Mesenchymal stem cell (in vitro differentiated cells and primary cell): ENCODE measurements around the gene ATCAY.
"Not testable (repeated sequence)": the region's sequence is repeated elsewhere in the genome, so short reads cannot be mapped to it uniquely, and the experiment has no call there.

Experiments used
- DNase-seq: peaks from one replicate; pipeline ENCODE4 v3.0.0-alpha.2; 2013
- H2AFZ ChIP-seq: one replicate; pipeline ENCODE4 v1.6.1; 2013; ENCODE audit warnings: low read depth, mild to moderate bottlenecking, control low read depth, inconsistent platforms, low read length, moderate library complexity
- H2AK5ac ChIP-seq: 2 replicates; pipeline ENCODE4 v1.6.1; 2013; ENCODE audit warnings: low read length, moderate library complexity, mild to moderate bottlenecking, inconsistent platforms; ENCODE audit not compliant: severe bottlenecking
- H2BK120ac ChIP-seq: one replicate; pipeline ENCODE4 v1.6.1; 2013; ENCODE audit warnings: low read depth, mild to moderate bottlenecking, inconsistent platforms, low read length, moderate library complexity
- H2BK12ac ChIP-seq, 2 experiments: one replicate each; pipeline ENCODE4 v1.6.1; 2013; ENCODE audit warnings: inconsistent platforms in 2 of 2, low read length in 2 of 2, mild to moderate bottlenecking in 2 of 2, moderate library complexity in 2 of 2, control low read depth in 1 of 2
- H2BK15ac ChIP-seq: one replicate; pipeline ENCODE4 v1.6.1; 2013; ENCODE audit warnings: mild to moderate bottlenecking, low read depth, inconsistent platforms; ENCODE audit not compliant: poor library complexity, severe bottlenecking
- H2BK5ac ChIP-seq: 2 replicates; pipeline ENCODE4 v1.6.1; 2013; ENCODE audit warnings: low read depth, mild to moderate bottlenecking, low read length, control low read depth, inconsistent platforms; ENCODE audit not compliant: poor library complexity, severe bottlenecking
- H3K14ac ChIP-seq, 2 experiments: one replicate each; pipeline ENCODE4 v1.6.1; 2013; ENCODE audit warnings: inconsistent platforms in 2 of 2, low read length in 2 of 2, control low read depth in 1 of 2, mild to moderate bottlenecking in 1 of 2, moderate library complexity in 1 of 2
- H3K18ac ChIP-seq, 2 experiments: one replicate each; pipeline ENCODE4 v1.6.1; 2013; ENCODE audit warnings: inconsistent platforms in 2 of 2, low read length in 2 of 2, control low read depth in 1 of 2, low read depth in 1 of 2, mild to moderate bottlenecking in 1 of 2
- H3K23ac ChIP-seq, 2 experiments: one replicate each; pipeline ENCODE4 v1.6.1; 2013; ENCODE audit warnings: inconsistent platforms in 2 of 2, low read length in 2 of 2, mild to moderate bottlenecking in 2 of 2, moderate library complexity in 2 of 2, control low read depth in 1 of 2
- H3K27ac ChIP-seq: 2 replicates; pipeline ENCODE4 v1.5.1; 2013; ENCODE audit warnings: mild to moderate bottlenecking, moderate library complexity, low read length, control low read depth, inconsistent platforms; ENCODE audit not compliant: poor library complexity, severe bottlenecking
- H3K27me3 ChIP-seq, 2 experiments: 2 replicates each; pipeline versions ENCODE4 v1.6.1 to v1.7.0; 2013; ENCODE audit warnings: low read length in 2 of 2, mild to moderate bottlenecking in 2 of 2, moderate library complexity in 2 of 2, control low read depth in 1 of 2, inconsistent platforms in 1 of 2; ENCODE audit not compliant: control insufficient read depth in 1 of 2, insufficient read depth in 1 of 2
- H3K36me3 ChIP-seq, 2 experiments: 2 replicates each; pipeline versions ENCODE4 v1.6.1 to v1.7.0; 2013; ENCODE audit warnings: low read length in 2 of 2, control low read depth in 1 of 2, inconsistent platforms in 1 of 2, low read depth in 1 of 2, mild to moderate bottlenecking in 1 of 2; ENCODE audit not compliant: insufficient read depth in 2 of 2, control insufficient read depth in 1 of 2
- H3K4ac ChIP-seq, 2 experiments: one replicate each; pipeline ENCODE4 v1.6.1; 2013; ENCODE audit warnings: inconsistent platforms in 2 of 2, low read length in 2 of 2, mild to moderate bottlenecking in 2 of 2, moderate library complexity in 2 of 2, control low read depth in 1 of 2, low read depth in 1 of 2
- H3K4me1 ChIP-seq: 2 replicates; pipeline ENCODE4 v1.6.1; 2013; ENCODE audit warnings: low read depth, low read length, control low read depth; ENCODE audit not compliant: control insufficient read depth, insufficient read depth
- H3K4me2 ChIP-seq: 2 replicates; pipeline ENCODE4 v1.6.1; 2013; ENCODE audit warnings: low read length, mild to moderate bottlenecking, inconsistent platforms; ENCODE audit not compliant: poor library complexity, severe bottlenecking
- H3K4me3 ChIP-seq, 2 experiments: 2 replicates each; pipeline versions ENCODE4 v1.5.1 to v1.7.0; 2013; ENCODE audit warnings: low read length in 2 of 2, mild to moderate bottlenecking in 2 of 2, control low read depth in 1 of 2, low read depth in 1 of 2; ENCODE audit not compliant: insufficient read depth in 1 of 2
- H3K79me1 ChIP-seq: replicated peaks from 2 replicates; pipeline ENCODE4 v1.6.1; 2013; ENCODE audit warnings: mild to moderate bottlenecking, control low read depth, low read length, inconsistent platforms; ENCODE audit not compliant: poor library complexity, severe bottlenecking
- H3K9ac ChIP-seq: 2 replicates; pipeline ENCODE4 v1.7.0; 2013; ENCODE audit warnings: mild to moderate bottlenecking, low read length, moderate library complexity
- H3K9me3 ChIP-seq: 2 replicates; pipeline ENCODE4 v1.7.0; 2013; ENCODE audit warnings: mild to moderate bottlenecking, low read length; ENCODE audit not compliant: control insufficient read depth
- H4K8ac ChIP-seq: one replicate; pipeline ENCODE4 v1.6.1; 2013; ENCODE audit warnings: inconsistent platforms, mild to moderate bottlenecking, low read length, moderate library complexity
- H4K91ac ChIP-seq: one replicate; pipeline ENCODE4 v1.6.1; 2013; ENCODE audit warnings: mild to moderate bottlenecking, low read length, inconsistent platforms
- WGBS: methylation state at CpG from one replicate; pipeline ENCODE4 v1.1.7; 2013; ENCODE audit warnings: mixed read lengths; 5-methylcytosine and 5-hydroxymethylcytosine counted together

The ATCAY gene

GRCh38 chr19:3966051-3967017 lies 85.8 kb downstream of the ATCAY start:
- H3K4me3 ChIP-seq, result no peak overlapping the region
- no peaks in the 10 kb centered on the region for H3K27me3 ChIP-seq
- no peak overlapping the region for H2BK5ac ChIP-seq
- H3K4ac ChIP-seq, result no peak overlapping the region
- H3K4me1 ChIP-seq, result peaks cover 27% of the 10 kb centered on the region
- H3K27ac ChIP-seq, result no peak overlapping the region
- H4K8ac ChIP-seq, result no peak overlapping the region
- DNase-seq, result no peak
- no peak overlapping the region for H4K91ac ChIP-seq
- no peak overlapping the region for H2BK120ac ChIP-seq
- H3K23ac ChIP-seq, result no peak overlapping the region
- no peak overlapping the region for H3K14ac ChIP-seq
- H2AFZ ChIP-seq, result no peak overlapping the region
- no peak overlapping the region for H2BK15ac ChIP-seq
- no peak overlapping the region for H2AK5ac ChIP-seq
- 93% methylated on average over 30 of the region's 30 CpGs for WGBS
- H3K9me3 ChIP-seq, result no peaks in the 10 kb centered on the region
- no peak overlapping the region for H2BK12ac ChIP-seq
- H3K79me1 ChIP-seq, result peaks cover 18% of the 10 kb centered on the region
- H3K9ac ChIP-seq, result no peak overlapping the region
- H3K4me2 ChIP-seq, result no peak overlapping the region
- no peak overlapping the region for H3K18ac ChIP-seq
- H3K36me3 ChIP-seq, result peaks cover 63 to 66% of the 10 kb centered on the region in 2 experiments

DNA sequence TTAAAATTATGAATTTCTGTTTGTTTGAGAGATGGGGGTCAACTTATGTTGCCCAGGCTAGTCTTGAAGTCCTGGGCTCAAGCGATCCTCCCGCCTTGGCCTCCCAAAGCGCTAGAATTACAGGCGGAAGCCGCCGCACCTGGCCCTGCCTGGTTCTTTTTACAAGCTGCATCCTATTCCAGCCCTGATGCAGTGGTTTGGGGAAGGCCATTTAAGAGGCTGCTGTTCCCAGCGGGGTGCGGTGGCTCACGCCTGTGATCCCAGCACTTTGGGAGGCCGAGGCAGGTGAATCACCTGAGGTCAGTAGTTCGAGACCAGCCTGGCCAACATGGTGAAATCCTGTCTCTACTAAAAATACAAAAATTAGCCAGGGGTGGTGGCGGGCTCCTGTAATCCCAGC lies 87.5 kb downstream of the ATCAY start:
- H2AFZ ChIP-seq, H4K8ac ChIP-seq: not testable (repeated sequence)

DNA sequence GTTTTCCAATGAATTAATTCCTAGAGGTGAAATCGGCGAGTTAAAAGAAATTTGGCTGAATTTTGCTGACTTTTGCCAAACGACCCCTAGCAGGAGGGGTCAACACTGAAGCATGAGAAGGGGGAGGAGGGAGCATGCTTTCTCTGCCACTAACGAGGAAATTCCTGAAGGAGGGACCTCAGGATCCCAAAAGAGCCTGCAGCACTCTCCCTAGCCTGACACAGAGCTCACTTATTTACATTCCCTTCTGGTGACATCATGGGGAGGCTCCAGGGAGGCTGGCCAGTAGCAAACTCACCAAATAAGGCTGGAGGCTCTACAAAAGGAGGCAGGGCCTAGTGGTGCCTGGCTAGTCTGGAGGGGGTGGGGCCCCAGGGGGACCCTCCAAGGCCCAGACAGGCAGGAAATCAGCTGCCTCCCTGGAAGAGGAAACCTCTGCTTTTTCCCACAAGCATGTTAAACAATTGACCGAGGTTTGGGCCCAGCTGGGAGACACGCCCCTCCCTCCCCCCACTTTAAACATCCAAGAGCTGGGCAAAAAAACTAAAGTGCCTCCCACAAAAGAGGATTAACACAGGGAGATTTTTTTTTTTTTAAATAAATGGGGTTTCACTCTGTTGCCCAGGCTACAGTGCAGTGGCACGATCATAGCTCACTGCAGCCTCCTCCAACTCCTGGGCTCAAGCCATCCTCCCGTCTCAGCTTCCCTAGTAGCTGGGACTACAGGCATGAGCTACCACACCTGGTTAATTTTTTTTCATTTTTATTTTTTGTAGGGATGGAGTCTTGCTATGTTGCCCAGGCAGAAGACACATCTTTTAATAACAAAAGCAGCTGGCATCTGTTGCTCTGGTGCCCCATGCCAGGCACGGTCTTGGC lies 88.3 kb downstream of the ATCAY start:
- H4K91ac ChIP-seq, result peak overlapping the region; percentile 30
- peak overlapping the region in 1 of 2 experiments; percentile 79 for H3K4me3 ChIP-seq
- H3K14ac ChIP-seq, result peak overlapping the region; percentile 28 to 41
- peaks cover 7% of the 10 kb centered on the region for H3K79me1 ChIP-seq
- no peaks in the 10 kb centered on the region for H3K9me3 ChIP-seq
- H4K8ac ChIP-seq, result no peak overlapping the region
- H3K9ac ChIP-seq, result peak overlapping the region; percentile 89
- H3K23ac ChIP-seq, result no peak overlapping the region
- peaks cover 47 to 49% of the 10 kb centered on the region in 2 experiments for H3K36me3 ChIP-seq
- peak overlapping the region; percentile 52 to 89 for H3K18ac ChIP-seq
- WGBS, result 7% methylated on average over 6 of the region's 9 CpGs
- peak overlapping the region in 1 of 2 experiments; percentile 86 for H2BK12ac ChIP-seq
- peak overlapping the region; percentile 93 for H2BK5ac ChIP-seq
- H2AK5ac ChIP-seq, result peak overlapping the region; percentile 99
- H2BK15ac ChIP-seq, result peak overlapping the region; percentile 13
- H3K4me1 ChIP-seq, result peaks cover 27% of the 10 kb centered on the region
- no peak overlapping the region for H2AFZ ChIP-seq
- no peaks in the 10 kb centered on the region for H3K27me3 ChIP-seq
- peak overlapping the region; percentile 54 for H2BK120ac ChIP-seq
- peak overlapping the region; percentile 100 for H3K27ac ChIP-seq
- peak; percentile 100 for DNase-seq
- H3K4ac ChIP-seq, result peak overlapping the region; percentile 73 to 91
- peak overlapping the region; percentile 92 for H3K4me2 ChIP-seq

More for the DNA sequence above, 87.5 kb downstream of the ATCAY start:
- peaks cover 55 to 57% of the 10 kb centered on the region in 2 experiments for H3K36me3 ChIP-seq
- not testable (repeated sequence) for H2BK12ac ChIP-seq, H4K91ac ChIP-seq, H3K27me3 ChIP-seq, H3K23ac ChIP-seq, H2BK120ac ChIP-seq, DNase-seq, H3K14ac ChIP-seq, H3K18ac ChIP-seq, H3K4ac ChIP-seq, H2BK15ac ChIP-seq, H2BK5ac ChIP-seq, H3K9me3 ChIP-seq, H3K4me2 ChIP-seq
- H3K79me1 ChIP-seq, result peaks cover 13% of the 10 kb centered on the region
- H3K27ac ChIP-seq, result peak overlapping the region; percentile 75
- H2AK5ac ChIP-seq, result peak overlapping the region; percentile 31
- peaks cover 27% of the 10 kb centered on the region for H3K4me1 ChIP-seq
- 84% methylated on average over 11 of the region's 12 CpGs for WGBS
- H3K9ac ChIP-seq, result peak overlapping the region; percentile 71
- H3K4me3 ChIP-seq, result peak overlapping the region in 1 of 2 experiments; percentile 53
